Hepatocyte (in vitro differentiated cells): ENCODE measurements around the gene PIK3CA. TPM values are rescaled to one million over a fixed set of nuclear protein-coding genes. Genes with fewer than 3 reads are reported as not detected.
A peak's percentile ranks its signal among the peaks of the same experiment; 100 is the strongest.
"Not testable (repeated sequence)": the region's sequence is repeated elsewhere in the genome, so short reads cannot be mapped to it uniquely, and the experiment has no call there.

Experiments used
- DNase-seq: peaks from one replicate; pipeline ENCODE4 v3.0.0-alpha.2; 2016; ENCODE audit warnings: low spot score
- H2AFZ ChIP-seq: fragments of 200-600 bp; sonication (generic); 2 replicates; pipeline ENCODE4 v1.6.0; 2016; ENCODE audit warnings: antibody characterized with exemption, mild to moderate bottlenecking
- H3K27ac ChIP-seq: fragments of 200-600 bp; sonication (generic); 2 replicates; pipeline ENCODE4 v1.5.1; 2016; ENCODE audit warnings: mild to moderate bottlenecking
- H3K27me3 ChIP-seq: fragments of 200-600 bp; sonication (generic); 2 replicates; pipeline ENCODE4 v1.6.1; 2016
- H3K36me3 ChIP-seq: fragments of 200-600 bp; sonication (generic); replicated peaks from 2 replicates; pipeline ENCODE4 v1.5.1; 2016; ENCODE audit warnings: low read depth; ENCODE audit not compliant: insufficient read depth
- H3K4me1 ChIP-seq: fragments of 200-600 bp; sonication (generic); 2 replicates; pipeline ENCODE4 v1.5.1; 2016; ENCODE audit warnings: mild to moderate bottlenecking, moderate library complexity; ENCODE audit not compliant: insufficient read depth
- H3K4me2 ChIP-seq: fragments of 200-600 bp; sonication (generic); 2 replicates; pipeline ENCODE4 v1.6.0; 2016
- H3K4me3 ChIP-seq: fragments of 200-600 bp; sonication (generic); 2 replicates; pipeline ENCODE4 v1.5.1; 2016; ENCODE audit warnings: mild to moderate bottlenecking
- H3K79me2 ChIP-seq: fragments of 200-600 bp; sonication (generic); 2 replicates; pipeline ENCODE4 v1.6.0; 2017; ENCODE audit warnings: mild to moderate bottlenecking
- H3K9me2 ChIP-seq: fragments of 200-600 bp; sonication (generic); replicated peaks from 2 replicates; pipeline ENCODE4 v1.6.0; 2017; ENCODE audit warnings: mild to moderate bottlenecking; ENCODE audit not compliant: insufficient read depth
- H3K9me3 ChIP-seq: fragments of 200-600 bp; sonication (generic); 2 replicates; pipeline ENCODE4 v1.5.1; 2016; ENCODE audit warnings: low read depth, mild to moderate bottlenecking
- H4K20me1 ChIP-seq: fragments of 200-600 bp; sonication (generic); 2 replicates; pipeline ENCODE4 v1.6.0; 2016; ENCODE audit warnings: mild to moderate bottlenecking; ENCODE audit not compliant: insufficient read depth, poor library complexity, severe bottlenecking
- CTCF ChIP-seq: fragments of 200-600 bp; sonication (generic); IDR thresholded peaks from 2 replicates; pipeline ENCODE4 v1.5.1; 2016; ENCODE audit warnings: antibody characterized with exemption, mild to moderate bottlenecking; ENCODE audit not compliant: poor library complexity
- EZH2 ChIP-seq: fragments of 200-600 bp; sonication (generic); IDR thresholded peaks from 2 replicates; pipeline ENCODE4 v1.6.1; 2016; ENCODE audit warnings: antibody characterized with exemption, mild to moderate bottlenecking, borderline replicate concordance
- EZH2phosphoT487 ChIP-seq: fragments of 200-600 bp; sonication (generic); IDR thresholded peaks from one replicate; pipeline ENCODE4 v1.6.1; 2018; ENCODE audit warnings: antibody characterized with exemption, mild to moderate bottlenecking, low read depth, moderate library complexity; ENCODE audit not compliant: unreplicated experiment, severe bottlenecking
- WGBS: methylation state at CpG from one replicate; pipeline ENCODE4 v1.1.6; 2016; ENCODE audit warnings: low lambda C conversion rate; ENCODE audit errors: missing lambda C conversion rate; 5-methylcytosine and 5-hydroxymethylcytosine counted together
- polyA plus RNA-seq: library from polyadenylated mRNA; unstranded; fragments of >200 nt; fragmentation: Nextera tagmentation; extraction: Ambion mirVana; gene quantifications from 2 replicates; pipeline ENCODE4 v1.2.1, GENCODE V29; 2016
- total RNA-seq: library from RNA; depleted of rRNA; stranded (reverse); fragments of >200 nt; gene quantifications from 2 replicates; pipeline ENCODE4 v1.2.3, GENCODE V29; 2014

The PIK3CA gene
- total and polyA plus RNA-seq, 2 experiments from 2014 or later: 5.9 to 21.0 TPM

- TF ChIP-seq EZH2phosphoT487 (no peak), EZH2 (no peak), CTCF (no peak)
- Histone ChIP-seq H3K9me2 (no peaks in the 10 kb centered on the region), H3K27ac (no peak overlapping the region), H3K36me3 (no peaks in the 10 kb centered on the region), H3K4me2 (no peak overlapping the region), H3K27me3 (no peaks in the 10 kb centered on the region), H3K79me2 (no peaks in the 10 kb centered on the region), H4K20me1 (no peaks in the 10 kb centered on the region), H3K4me1 (no peaks in the 10 kb centered on the region), H2AFZ (no peak overlapping the region), H3K4me3 (no peak overlapping the region), H3K9me3 (no peaks in the 10 kb centered on the region)
- WGBS: 70% methylated on average over 2 of the region's 2 CpGs
- DNase-seq: no peak
These were observed 31.3 kb upstream of the PIK3CA start for GRCh38 chr3:179116816-179117215.

GRCh38 chr3:179132191-179132890 is 15.8 kb upstream of the PIK3CA start:
- not testable (repeated sequence) for H2AFZ ChIP-seq, H3K27me3 ChIP-seq, H4K20me1 ChIP-seq, H3K4me1 ChIP-seq, H3K4me2 ChIP-seq, H3K27ac ChIP-seq, H3K36me3 ChIP-seq, H3K4me3 ChIP-seq, H3K79me2 ChIP-seq, H3K9me3 ChIP-seq, H3K9me2 ChIP-seq
- WGBS: 72% methylated on average over 26 of the region's 27 CpGs
- DNase-seq: peak; percentile 13

GRCh38 chr3:179133575-179133974 is 14.6 kb upstream of the PIK3CA start:
- no peaks in the 10 kb centered on the region for H3K4me1 ChIP-seq
- no peaks in the 10 kb centered on the region for H3K9me3 ChIP-seq
- TF ChIP-seq EZH2 (no peak), CTCF (no peak), EZH2phosphoT487 (no peak)
- no peak overlapping the region for H2AFZ ChIP-seq
- no peak overlapping the region for H3K4me3 ChIP-seq
- H3K27ac ChIP-seq: no peak overlapping the region
- H3K79me2 ChIP-seq: no peaks in the 10 kb centered on the region
- WGBS: 100% methylated on average over 1 of the region's 1 CpG
- H3K36me3 ChIP-seq: no peaks in the 10 kb centered on the region
- H3K9me2 ChIP-seq: no peaks in the 10 kb centered on the region
- H4K20me1 ChIP-seq: no peaks in the 10 kb centered on the region
- H3K27me3 ChIP-seq: no peaks in the 10 kb centered on the region
- DNase-seq: no peak
- H3K4me2 ChIP-seq: no peak overlapping the region

GRCh38 chr3:179136195-179136594 is 12.0 kb upstream of the PIK3CA start:
- H4K20me1 ChIP-seq: no peaks in the 10 kb centered on the region
- no peak for TF ChIP-seq CTCF
- TF ChIP-seq EZH2phosphoT487: no peak
- no peak for TF ChIP-seq EZH2
- H3K4me1 ChIP-seq: no peaks in the 10 kb centered on the region
- no peak overlapping the region for H3K4me2 ChIP-seq
- no peaks in the 10 kb centered on the region for H3K9me2 ChIP-seq
- no peaks in the 10 kb centered on the region for H3K79me2 ChIP-seq
- H2AFZ ChIP-seq: no peak overlapping the region
- no peaks in the 10 kb centered on the region for H3K27me3 ChIP-seq
- DNase-seq: no peak
- peak overlapping the region; percentile 17 for H3K27ac ChIP-seq
- 79% methylated on average over 1 of the region's 1 CpG for WGBS
- no peaks in the 10 kb centered on the region for H3K9me3 ChIP-seq
- no peak overlapping the region for H3K4me3 ChIP-seq
- no peaks in the 10 kb centered on the region for H3K36me3 ChIP-seq
